Measurements from ENCODE around the gene TRERF1.

TRERF1 gene

GRCh38 chr6:42184475-42184874, 267.3 kb downstream of the TRERF1 start:
- DNase-seq (ENCODE audit: low spot score) = no peak

GRCh38 chr6:42182101-42182500, 269.6 kb downstream of the TRERF1 start:
- DNase-seq (ENCODE audit: low spot score) = no peak

DNA sequence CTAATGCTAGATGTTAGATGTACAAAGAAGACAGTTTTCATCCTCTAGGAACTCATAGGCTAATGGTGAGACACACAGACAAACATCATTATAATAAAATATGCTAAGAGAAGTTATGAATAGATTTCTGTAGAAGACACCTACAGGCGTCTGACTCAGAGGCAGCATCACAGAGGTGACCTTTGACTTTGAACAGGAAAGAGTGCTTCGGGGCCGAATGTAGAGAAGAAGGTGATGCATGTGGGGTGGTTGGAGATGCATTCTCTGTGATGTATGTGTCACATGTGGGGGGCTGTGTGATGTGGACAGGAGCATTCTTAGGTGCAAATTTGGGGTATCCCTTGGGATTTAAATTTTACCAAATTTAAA, 271.8 kb downstream of the TRERF1 start:
- DNase-seq (ENCODE audit: low spot score) = no peak

DNA sequence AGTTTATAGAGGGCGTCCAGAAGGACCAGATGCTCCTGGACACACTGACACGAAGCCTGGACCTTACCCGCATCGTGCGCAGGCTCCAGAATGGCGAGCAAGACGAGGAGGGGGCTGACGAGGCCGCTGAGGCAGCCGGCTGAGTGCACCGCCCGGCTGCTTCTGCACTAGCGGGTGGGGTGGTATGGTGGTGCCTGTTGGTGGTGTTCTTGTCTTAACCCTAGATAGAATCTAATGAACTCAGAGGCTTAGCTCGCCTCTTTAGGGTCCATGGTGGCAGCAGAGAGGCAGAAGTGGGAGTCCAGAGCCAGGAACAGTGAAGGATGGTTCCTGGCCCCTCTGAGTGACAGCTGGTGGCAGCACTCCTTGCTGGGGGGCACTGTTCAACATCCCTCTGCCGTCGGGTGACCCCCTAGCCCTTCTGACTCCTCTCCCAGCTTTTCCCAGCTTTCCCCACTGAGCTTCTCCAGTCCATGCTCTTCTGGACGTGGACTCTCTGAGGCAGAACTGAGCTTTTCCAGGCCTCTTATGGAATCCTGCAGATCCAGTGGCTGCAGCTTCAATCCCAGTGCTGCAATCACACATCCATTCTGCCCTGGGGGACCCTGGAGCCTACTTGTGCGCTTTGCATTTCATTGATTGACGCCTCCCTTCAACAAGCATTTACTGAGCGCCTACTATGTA, 272.3 kb downstream of the TRERF1 start:
- DNase-seq (ENCODE audit: low spot score) = no peak

DNA sequence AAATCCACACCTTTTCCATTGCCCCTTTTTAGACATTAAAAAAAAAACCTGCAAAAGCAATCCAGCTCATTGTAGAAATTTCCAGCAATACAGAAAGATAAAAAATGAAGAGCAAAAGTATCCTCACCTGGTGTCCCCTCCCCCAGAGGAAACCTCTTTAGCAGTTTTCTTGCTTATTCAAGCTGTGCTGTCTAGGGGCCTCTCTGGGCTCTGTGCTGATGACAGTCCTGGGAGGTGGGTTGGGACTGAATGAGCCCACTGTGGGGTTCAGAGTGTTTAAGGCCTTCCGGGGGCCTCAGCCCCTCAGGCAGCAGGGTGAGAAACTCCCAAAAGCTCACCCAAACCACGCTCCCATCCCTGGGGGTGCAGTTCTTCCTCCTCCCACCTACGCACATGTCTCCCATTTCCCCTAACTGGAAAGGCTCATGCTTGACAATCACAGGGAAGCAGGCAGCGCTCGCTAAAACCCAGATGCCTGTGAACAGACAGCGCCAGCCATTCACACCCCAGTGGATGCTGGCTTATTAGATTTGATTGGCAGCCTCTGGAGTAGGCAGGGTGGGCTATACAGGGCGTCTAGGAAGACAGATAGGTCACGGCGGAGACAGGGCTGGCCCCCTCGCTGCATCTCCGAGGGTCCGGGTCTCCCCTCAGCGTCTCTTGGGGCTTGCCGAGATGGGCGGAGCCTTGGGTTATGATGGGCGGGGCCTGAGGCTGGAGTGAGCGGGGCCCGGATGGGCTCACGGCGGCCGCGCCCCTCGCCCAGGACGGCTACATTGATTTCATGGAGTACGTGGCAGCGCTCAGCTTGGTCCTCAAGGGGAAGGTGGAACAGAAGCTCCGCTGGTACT, 274.0 kb downstream of the TRERF1 start:
- no peak for DNase-seq (ENCODE audit: low spot score)

GRCh38 chr6:42176981-42177380, 274.7 kb downstream of the TRERF1 start:
- no peak for DNase-seq (ENCODE audit: low spot score)

DNA sequence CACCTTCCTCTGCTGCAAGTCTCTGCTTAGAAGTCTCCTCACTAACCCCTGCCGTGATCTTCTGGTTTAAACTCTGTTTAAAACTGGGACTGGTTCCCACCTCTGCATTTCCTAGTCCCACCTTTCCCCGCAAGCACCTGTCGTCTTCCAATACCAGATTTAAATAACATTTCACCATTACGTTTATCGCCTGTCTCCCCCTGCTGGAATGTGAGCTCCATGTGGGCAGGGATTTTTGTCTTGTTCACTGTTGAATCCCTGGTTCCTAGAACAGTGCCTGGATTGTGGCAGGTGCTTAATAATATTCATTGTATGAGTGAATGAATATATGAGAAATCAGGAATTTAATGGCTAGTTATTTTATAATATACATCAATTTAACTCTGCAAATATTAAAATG, 275.9 kb downstream of the TRERF1 start:
- DNase-seq (ENCODE audit: low spot score) = no peak
